Measurements from ENCODE around the gene SOBP.

Gene SOBP

DNA sequence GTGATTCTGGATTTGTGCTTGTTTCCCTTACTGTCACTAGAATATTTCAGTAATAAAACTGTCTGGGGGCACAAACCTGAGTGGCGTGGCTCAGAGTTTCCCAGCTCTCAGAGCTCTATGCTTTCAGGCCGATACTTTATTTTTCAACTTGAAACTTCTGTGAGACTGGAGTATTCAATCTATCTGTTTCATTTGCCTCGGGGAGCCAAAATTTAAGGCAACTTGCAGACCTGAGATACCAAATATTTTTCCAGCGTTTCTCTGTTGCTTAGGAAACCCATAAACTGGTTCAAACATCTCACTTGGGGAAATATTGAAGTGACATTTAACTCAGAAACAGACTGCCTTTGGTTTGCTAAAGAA lies 74.7 kb downstream of the SOBP start:
- no peak for DNase-seq (ENCODE audit: low spot score)
- in situ Hi-C loops (cut with MboI; ENCODE audit: low pct_unique_long_range_greater_than_20kb, low sequenced_read_pairs, unreplicated experiment): no loop called here
- TF ChIP-seq, protein P1, sequence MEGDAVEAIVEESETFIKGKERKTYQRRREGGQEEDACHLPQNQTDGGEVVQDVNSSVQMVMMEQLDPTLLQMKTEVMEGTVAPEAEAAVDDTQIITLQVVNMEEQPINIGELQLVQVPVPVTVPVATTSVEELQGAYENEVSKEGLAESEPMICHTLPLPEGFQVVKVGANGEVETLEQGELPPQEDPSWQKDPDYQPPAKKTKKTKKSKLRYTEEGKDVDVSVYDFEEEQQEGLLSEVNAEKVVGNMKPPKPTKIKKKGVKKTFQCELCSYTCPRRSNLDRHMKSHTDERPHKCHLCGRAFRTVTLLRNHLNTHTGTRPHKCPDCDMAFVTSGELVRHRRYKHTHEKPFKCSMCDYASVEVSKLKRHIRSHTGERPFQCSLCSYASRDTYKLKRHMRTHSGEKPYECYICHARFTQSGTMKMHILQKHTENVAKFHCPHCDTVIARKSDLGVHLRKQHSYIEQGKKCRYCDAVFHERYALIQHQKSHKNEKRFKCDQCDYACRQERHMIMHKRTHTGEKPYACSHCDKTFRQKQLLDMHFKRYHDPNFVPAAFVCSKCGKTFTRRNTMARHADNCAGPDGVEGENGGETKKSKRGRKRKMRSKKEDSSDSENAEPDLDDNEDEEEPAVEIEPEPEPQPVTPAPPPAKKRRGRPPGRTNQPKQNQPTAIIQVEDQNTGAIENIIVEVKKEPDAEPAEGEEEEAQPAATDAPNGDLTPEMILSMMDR (IDR thresholded peaks at IDR 0.05; ENCODE audit: extremely low read depth, insufficient read depth, missing control alignments): no peak

DNA sequence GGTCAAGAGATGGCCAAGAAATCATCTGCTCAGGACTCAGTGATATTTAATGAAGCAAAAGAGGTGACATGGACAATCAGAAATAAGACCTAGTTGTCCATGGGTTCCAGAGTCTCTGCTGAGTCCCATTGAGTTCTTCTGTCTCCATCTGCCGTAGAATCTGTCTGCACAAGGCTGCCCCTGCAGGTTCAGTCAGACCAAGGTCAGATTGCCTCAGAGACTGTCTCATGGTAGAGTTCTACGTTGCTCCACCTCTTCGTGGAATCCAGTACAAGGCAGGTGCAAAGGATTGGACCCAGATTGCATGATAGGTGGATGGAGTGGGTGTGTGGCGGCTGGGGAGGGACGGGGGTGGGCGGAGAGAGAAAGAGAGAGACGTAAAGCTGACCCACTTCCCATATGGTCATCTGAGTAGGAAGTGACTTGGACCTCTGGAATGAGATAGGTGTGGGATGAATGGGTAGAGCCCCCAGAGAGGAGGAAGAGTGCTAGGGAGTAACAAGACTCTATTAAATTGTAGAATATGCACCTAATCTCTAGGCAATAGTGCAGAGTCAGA lies 75.3 kb downstream of the SOBP start:
- DNase-seq (ENCODE audit: low spot score): no peak
- TF ChIP-seq, protein P1 (IDR thresholded peaks at IDR 0.05; ENCODE audit: extremely low read depth, insufficient read depth, missing control alignments): no peak
- in situ Hi-C loops (cut with MboI; ENCODE audit: low pct_unique_long_range_greater_than_20kb, low sequenced_read_pairs, unreplicated experiment): no loop called here

DNA sequence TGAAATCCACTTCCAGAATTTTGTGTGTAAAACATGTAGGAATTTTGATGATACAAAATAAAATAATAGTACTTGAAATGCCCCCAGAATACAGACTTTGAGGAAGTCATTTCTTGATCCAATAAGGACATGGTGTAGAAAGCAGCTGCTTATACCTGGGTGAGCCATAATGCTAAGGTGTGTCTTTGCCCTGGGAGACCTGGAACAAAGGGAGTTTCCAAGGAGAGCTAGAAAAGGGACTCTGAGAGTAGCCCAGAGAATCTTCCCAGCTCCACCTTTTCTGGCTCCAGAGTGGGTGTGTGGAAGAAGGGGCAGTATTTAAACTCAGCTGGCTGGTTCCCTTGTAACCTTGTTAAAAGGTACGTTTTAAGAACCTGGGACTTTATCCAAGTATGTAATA lies 77.7 kb downstream of the SOBP start:
- TF ChIP-seq, protein P1 (IDR thresholded peaks at IDR 0.05; ENCODE audit: extremely low read depth, insufficient read depth, missing control alignments): no peak
- DNase-seq (ENCODE audit: low spot score): no peak
- in situ Hi-C loops (cut with MboI; ENCODE audit: low pct_unique_long_range_greater_than_20kb, low sequenced_read_pairs, unreplicated experiment): no loop called here

DNA sequence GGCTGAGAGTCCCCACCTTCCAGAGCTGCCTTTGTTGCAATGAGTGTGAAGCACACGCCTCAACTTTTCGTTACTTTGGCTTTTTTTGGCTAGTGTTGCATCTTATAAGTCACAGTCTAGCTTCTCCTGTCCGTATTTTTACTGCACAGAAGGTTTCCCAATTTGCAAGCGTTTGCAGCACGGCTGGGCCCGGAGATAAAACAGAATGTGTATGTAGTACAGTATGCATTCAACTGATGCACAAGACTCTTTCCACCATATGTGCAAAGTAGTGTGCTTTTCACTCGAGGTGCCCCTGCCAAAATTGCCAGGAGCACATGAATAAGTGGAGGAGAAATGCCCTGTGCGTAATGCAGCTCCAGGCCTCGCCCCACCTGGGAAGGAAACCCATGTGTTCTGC lies 79.6 kb downstream of the SOBP start:
- TF ChIP-seq, protein P1 (IDR thresholded peaks at IDR 0.05; ENCODE audit: extremely low read depth, insufficient read depth, missing control alignments): no peak

DNA sequence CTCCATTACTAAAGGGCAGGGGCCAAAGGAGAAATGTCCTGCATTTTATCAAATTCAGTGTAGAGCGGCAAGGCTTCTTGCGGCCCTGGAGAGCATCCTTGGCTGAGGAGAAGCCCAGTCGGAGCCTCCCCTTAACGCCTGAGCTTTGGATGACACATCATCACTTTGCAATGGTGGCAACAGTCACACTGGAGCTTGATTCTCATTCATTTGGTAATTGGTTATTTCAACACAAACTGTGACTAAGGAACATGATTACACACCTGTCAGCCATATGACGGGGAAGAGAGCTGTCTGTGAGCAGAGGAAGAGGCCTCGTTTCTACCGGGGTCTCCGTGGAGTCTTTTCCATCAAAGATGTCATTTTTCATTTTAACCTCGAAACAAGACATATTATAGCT lies 81.4 kb downstream of the SOBP start:
- DNase-seq (ENCODE audit: low spot score): no peak
- in situ Hi-C loops (cut with MboI; ENCODE audit: low pct_unique_long_range_greater_than_20kb, low sequenced_read_pairs, unreplicated experiment): no loop called here
- TF ChIP-seq, protein P1 (IDR thresholded peaks at IDR 0.05; ENCODE audit: extremely low read depth, insufficient read depth, missing control alignments): no peak

More for the DNA sequence above, 79.6 kb downstream of the SOBP start:
- DNase-seq (ENCODE audit: low spot score): no peak
- in situ Hi-C loops (cut with MboI; ENCODE audit: low pct_unique_long_range_greater_than_20kb, low sequenced_read_pairs, unreplicated experiment): no loop called here

DNA sequence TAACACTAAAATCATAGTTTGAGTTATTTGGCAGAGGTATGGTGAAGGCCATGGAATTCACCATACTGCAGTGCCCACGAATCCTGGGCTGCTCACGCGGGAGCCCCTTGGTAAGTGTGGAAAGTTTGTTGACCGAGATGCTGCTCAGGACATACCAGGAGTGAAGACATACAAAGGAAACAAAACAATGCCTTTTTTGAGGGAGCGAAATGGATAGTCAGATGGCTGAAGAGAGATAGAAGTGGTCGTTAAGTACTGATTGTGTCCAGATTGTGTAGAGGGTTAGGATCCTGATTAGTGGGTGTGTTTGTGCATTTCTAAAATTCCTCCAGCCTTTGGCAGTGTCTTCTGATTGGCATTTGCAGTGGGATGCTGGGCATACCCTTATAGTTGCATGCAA lies 83.0 kb downstream of the SOBP start:
- no peak for DNase-seq (ENCODE audit: low spot score)
- TF ChIP-seq, protein P1 (IDR thresholded peaks at IDR 0.05; ENCODE audit: extremely low read depth, insufficient read depth, missing control alignments): no peak
- in situ Hi-C loops (cut with MboI; ENCODE audit: low pct_unique_long_range_greater_than_20kb, low sequenced_read_pairs, unreplicated experiment): no loop called here

DNA sequence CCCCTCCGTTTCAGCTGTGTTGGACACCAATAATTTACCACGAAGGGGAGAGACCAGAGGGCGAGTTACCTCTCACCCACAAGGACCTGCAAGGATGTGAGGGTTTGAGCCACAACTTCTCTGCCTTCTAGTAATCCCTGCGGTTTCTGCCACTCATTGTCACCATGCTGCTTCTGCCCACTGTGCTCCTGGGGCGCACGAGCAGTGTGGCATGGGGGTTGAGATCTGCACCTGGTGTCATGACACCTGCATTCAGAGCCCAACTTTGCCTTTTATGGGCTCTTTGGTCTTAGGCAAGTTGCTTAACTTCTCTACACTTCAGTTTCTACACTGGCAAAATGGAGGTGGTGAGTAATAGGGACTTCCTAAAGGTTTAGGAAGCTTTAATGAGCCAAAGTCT lies 84.9 kb downstream of the SOBP start:
- DNase-seq (ENCODE audit: low spot score): no peak
- in situ Hi-C loops (cut with MboI; ENCODE audit: low pct_unique_long_range_greater_than_20kb, low sequenced_read_pairs, unreplicated experiment): no loop called here
- TF ChIP-seq, protein P1 (IDR thresholded peaks at IDR 0.05; ENCODE audit: extremely low read depth, insufficient read depth, missing control alignments): no peak

All from GM13977 (cell line).